Adrenal gland (tissue), 12 donors: ENCODE measurements around the gene GCNT2. TPM values are rescaled to one million over a fixed set of nuclear protein-coding genes. Genes with fewer than 3 reads are reported as not detected.

ENCODE experiments used
- DNase-seq, 7 donors: peaks; one replicate each; pipeline ENCODE4 v3.0.0-alpha.2; 2019 to 2020
- H3K27ac ChIP-seq, 5 donors: fragments of 200-600 bp; sonication (generic) in 4 of 5; 1 replicate in 3 of 5; 2 replicates in 2 of 5; pipeline versions ENCODE4 v1.5.1 to v1.8.0; 2016 to 2020; ENCODE audit warnings: mild to moderate bottlenecking in 1 of 5
- H3K27me3 ChIP-seq: fragments of 200-600 bp; 2 replicates; pipeline ENCODE4 v1.8.0; 2021
- H3K36me3 ChIP-seq, 2 donors: fragments of 200-600 bp; replicated peaks in 1 of 2; 1 replicate in 1 of 2; 2 replicates in 1 of 2; pipeline versions ENCODE4 v1.5.1 to v1.8.0; 2018 to 2022
- H3K4me1 ChIP-seq, 2 donors: fragments of 200-600 bp; replicated peaks in 1 of 2; 1 replicate in 1 of 2; 2 replicates in 1 of 2; pipeline versions ENCODE4 v1.5.1 to v1.8.0; 2018 to 2021
- H3K4me3 ChIP-seq, 4 donors: fragments of 200-600 bp; sonication (generic) in 3 of 4; one replicate each; pipeline ENCODE4 v1.5.1; 2016 to 2018
- H3K9me3 ChIP-seq, 3 donors: fragments of 200-600 bp; sonication (generic) in 1 of 3; replicated peaks in 1 of 3; 1 replicate in 2 of 3; 2 replicates in 1 of 3; pipeline versions ENCODE4 v1.5.1 to v1.8.0; 2016 to 2021
- CTCF ChIP-seq, 6 experiments: fragments of 450-650 bp in 4 of 6; fragments of 200-600 bp in 2 of 6; sonication (generic) in 1 of 6; IDR thresholded peaks; 1 replicate in 5 of 6; 2 replicates in 1 of 6; pipeline versions ENCODE4 v1.5.1 to v1.8.0; 2016 to 2021; ENCODE audit warnings: antibody characterized with exemption in 6 of 6, mild to moderate bottlenecking in 2 of 6, moderate library complexity in 1 of 6
- POLR2A ChIP-seq, 2 donors: fragments of 450-650 bp; IDR thresholded peaks; one replicate each; pipeline ENCODE4 v1.6.1; 2017; ENCODE audit warnings: antibody characterized with exemption in 2 of 2, mild to moderate bottlenecking in 2 of 2, moderate library complexity in 1 of 2
- WGBS, 4 donors: extraction: QIAGEN DNeasy Blood & Tissue Kit in 2 of 4; methylation state at CpG; one replicate each; pipeline versions ENCODE4 v1.1.5 to v1.1.7; 2013 to 2017; 5-methylcytosine and 5-hydroxymethylcytosine counted together
- intact Hi-C, 2 donors: fragments of 100-400 bp; cut with DNase I; formaldehyde crosslinking; loops; one replicate each; pipeline versions ENCODE4 v1.14.1 to v1.15.0; 2022 to 2023
- polyA plus RNA-seq, 3 donors: library from polyadenylated mRNA; stranded (reverse); fragments of 200-250 nt in 2 of 3; fragments of 350-450 nt in 1 of 3; fragmentation: Illumina TruSeq in 1 of 3; extraction: RNeasy Lipid Tissue Mini Kit (QIAGEN cat#74804) in 1 of 3; gene quantifications; one replicate each; pipeline ENCODE4 v1.2.3, GENCODE V29; 2013 to 2014
- total RNA-seq, 9 donors: library from RNA; depleted of rRNA in 4 of 9; stranded (reverse); fragments of >200 nt in 4 of 9; fragments of 120-200 nt in 1 of 9; fragmentation: NEBNext Ultra II Directional in 1 of 9; extraction: Animal tissue kit (Norgen Biotek cat#: 25700) in 1 of 9; gene quantifications; one replicate each; pipeline versions ENCODE4 v1.1.0 to v1.2.4, GENCODE V29; 2013 to 2023
- donor health status: healthy with polysubstance abuse.
- donor health status: Bipolar disorder and iron deficiency.
- donor health status: DM: yes; HTN: yes; CAD: no.
- donor health status: DM: no; HTN: no; CAD: no.
- donor health status: DM: no; HTN: no; CAD: no.
- donor health status: DM: yes; HTN: yes; CAD: no.

Gene GCNT2
- total and polyA plus RNA-seq, 12 donors = 0.27 to 4.0 (median 1.7) TPM

GRCh38 chr6:10531503-10531902 is 10.4 kb downstream of the GCNT2 start:
- intact Hi-C loops = no loop called here
- WGBS, 4 donors = 36 to 61% (median 58%) methylated on average over 1 of the region's 1 CpG
- H3K27ac ChIP-seq = no peak overlapping the region
- peaks cover 4% of the 10 kb centered on the region for H3K27me3 ChIP-seq
- no peaks in the 10 kb centered on the region for H3K36me3 ChIP-seq
- TF ChIP-seq POLR2A (IDR thresholded peaks at IDR 0.05) = no peak
- TF ChIP-seq CTCF (IDR thresholded peaks at IDR 0.05) = no peak
- H3K9me3 ChIP-seq = no peaks in the 10 kb centered on the region
- no peak overlapping the region for H3K4me3 ChIP-seq
- no peak for DNase-seq
- H3K4me1 ChIP-seq = no peaks in the 10 kb centered on the region

GRCh38 chr6:10531942-10532341 is 10.8 kb downstream of the GCNT2 start:
- no peaks in the 10 kb centered on the region for H3K4me1 ChIP-seq
- no peak overlapping the region for H3K4me3 ChIP-seq
- H3K27ac ChIP-seq = no peak overlapping the region

GRCh38 chr6:10532392-10532791 is 11.2 kb downstream of the GCNT2 start:
- Histone ChIP-seq H3K36me3 (no peaks in the 10 kb centered on the region), H3K4me3 (no peak overlapping the region), H3K4me1 (no peaks in the 10 kb centered on the region), H3K9me3 (no peaks in the 10 kb centered on the region), H3K27me3 (peaks cover 4% of the 10 kb centered on the region), H3K27ac (no peak overlapping the region)
- no peak for DNase-seq
- intact Hi-C loops = no loop called here
- 73 to 84% (median 78%) methylated on average over 6 to 8 of the region's 8 CpGs for WGBS, 4 donors
- TF ChIP-seq POLR2A (IDR thresholded peaks at IDR 0.05) (no peak), CTCF (IDR thresholded peaks at IDR 0.05) (no peak)

More at GRCh38 chr6:10531942-10532341, 10.8 kb downstream of the GCNT2 start:
- intact Hi-C loops = no loop called here
- TF ChIP-seq POLR2A (IDR thresholded peaks at IDR 0.05) = no peak
- TF ChIP-seq CTCF (IDR thresholded peaks at IDR 0.05) = no peak
- WGBS, 4 donors = 50 to 57% (median 54%) methylated on average over 9 of the region's 9 CpGs
- H3K36me3 ChIP-seq = no peaks in the 10 kb centered on the region
- H3K9me3 ChIP-seq = no peaks in the 10 kb centered on the region
- peaks cover 4% of the 10 kb centered on the region for H3K27me3 ChIP-seq
- peak in 1 of 7 donors; percentile 23 for DNase-seq

- Histone ChIP-seq H3K36me3 (no peaks in the 10 kb centered on the region), H3K9me3 (no peaks in the 10 kb centered on the region), H3K27me3 (peaks cover 4% of the 10 kb centered on the region), H3K4me1 (no peaks in the 10 kb centered on the region), H3K4me3 (no peak overlapping the region), H3K27ac (no peak overlapping the region)
- intact Hi-C loops = no loop called here
- DNase-seq = no peak
- 61 to 64% (median 62%) methylated on average over 4 of the region's 4 CpGs for WGBS, 4 donors
- TF ChIP-seq CTCF (IDR thresholded peaks at IDR 0.05) = no peak
- TF ChIP-seq POLR2A (IDR thresholded peaks at IDR 0.05) = no peak
Measured at GRCh38 chr6:10534419-10534762, 13.2 kb downstream of the GCNT2 start.
